Measurements from ENCODE around the gene PABPC1L. TPM values are rescaled to one million over a fixed set of nuclear protein-coding genes. Genes with fewer than 3 reads are reported as not detected.
A peak's percentile ranks its signal among the peaks of the same experiment; 100 is the strongest.

The PABPC1L gene
- total RNA-seq, 1 donor from 2014 or later: 106 TPM

DNA sequence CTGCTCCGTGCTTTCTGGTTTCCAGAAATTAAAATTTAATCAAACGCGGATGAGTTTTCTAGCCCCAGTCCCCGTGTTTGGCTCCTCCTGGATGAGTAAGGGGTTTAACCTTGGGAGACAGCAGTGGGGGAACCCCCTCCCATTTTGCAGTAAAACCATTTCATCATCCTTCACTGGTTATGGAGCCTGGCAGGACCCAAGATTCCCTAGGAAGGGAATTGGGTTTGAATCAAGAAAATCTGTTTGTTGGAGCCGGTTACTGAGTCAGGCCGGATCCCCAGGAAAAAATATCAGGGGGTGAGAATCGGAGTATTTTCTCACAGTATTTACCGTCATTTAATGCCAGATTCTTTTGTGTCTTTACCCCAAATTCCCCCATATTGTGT is 23.6 kb upstream of the PABPC1L start:
- intact Hi-C loops (cut with micrococcal nuclease): loop anchor here (1.0 to 10.0 kb wide), 8 partner anchors 10 to 1479 kb away; partner anchors contain the start of genes DNTTIP1, SERINC3, STK4 and SYS1
- no peaks in the 10 kb centered on the region for H3K9me3 Mint-ChIP-seq
- peaks cover 20% of the 10 kb centered on the region for H3K36me3 Mint-ChIP-seq (ENCODE audit: low read depth)
- H3K27me3 Mint-ChIP-seq (ENCODE audit: insufficient read depth): no peaks in the 10 kb centered on the region
- no peak for DNase-seq (ENCODE audit: low spot score)
- peak overlapping the region; percentile 95 for H3K4me3 Mint-ChIP-seq
- H3K4me1 Mint-ChIP-seq (ENCODE audit: low read depth): peaks cover 54% of the 10 kb centered on the region
- peak overlapping the region; percentile 91 for H3K27ac Mint-ChIP-seq

DNA sequence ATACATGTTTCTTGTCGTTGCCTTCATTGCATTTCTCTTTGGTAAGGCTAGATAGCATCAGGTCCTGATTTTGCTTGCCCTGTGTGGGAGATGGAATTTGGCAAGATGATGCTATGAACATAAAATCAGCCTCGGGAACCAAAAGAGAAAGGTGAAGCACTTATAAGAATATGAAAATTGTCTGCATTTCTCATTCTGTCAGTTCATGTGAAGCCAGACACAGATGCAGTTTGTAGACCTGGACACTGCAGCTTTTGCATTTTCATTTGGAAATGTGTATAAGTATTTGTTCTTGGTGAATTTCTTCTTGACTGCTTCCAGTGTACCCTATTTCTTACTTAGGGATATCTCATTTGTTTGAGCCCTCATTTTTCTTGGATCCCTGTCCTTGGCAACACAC is 23.0 kb upstream of the PABPC1L start:
- Mint-ChIP-seq H3K4me1 (ENCODE audit: low read depth) (peaks cover 58% of the 10 kb centered on the region), H3K27me3 (ENCODE audit: insufficient read depth) (no peaks in the 10 kb centered on the region), H3K36me3 (ENCODE audit: low read depth) (peaks cover 21% of the 10 kb centered on the region), H3K4me3 (peak overlapping the region; percentile 95), H3K27ac (peak overlapping the region; percentile 91), H3K9me3 (no peaks in the 10 kb centered on the region)
- DNase-seq (ENCODE audit: low spot score): no peak
- intact Hi-C loops (cut with micrococcal nuclease): loop anchor here (1.0 to 10.0 kb wide), 8 partner anchors 9 to 1478 kb away; partner anchors contain the start of genes DNTTIP1, SERINC3, STK4 and SYS1

DNA sequence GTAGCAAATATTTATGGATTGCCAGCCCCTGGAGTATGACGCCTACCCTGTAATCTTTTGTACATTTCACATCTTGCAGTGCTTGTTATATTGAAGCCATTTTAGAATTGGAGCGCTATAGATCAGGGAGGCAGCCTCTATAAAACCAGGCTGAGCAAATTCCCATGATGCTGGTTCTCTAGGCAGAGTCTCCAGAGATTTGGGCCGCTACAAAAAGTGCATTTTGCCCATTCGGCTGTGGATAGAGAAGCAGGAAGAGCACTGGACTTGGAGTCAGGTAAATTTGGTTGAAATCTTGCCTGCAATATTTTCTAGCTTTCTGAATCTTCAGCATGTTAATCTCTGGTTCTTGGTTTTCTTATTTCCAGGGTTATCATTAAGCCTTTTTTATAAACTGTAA is 22.4 kb upstream of the PABPC1L start:
- Mint-ChIP-seq H3K9me3 (no peaks in the 10 kb centered on the region), H3K27ac (peak overlapping the region; percentile 34), H3K36me3 (ENCODE audit: low read depth) (peaks cover 26% of the 10 kb centered on the region), H3K4me1 (ENCODE audit: low read depth) (peaks cover 65% of the 10 kb centered on the region), H3K4me3 (peak overlapping the region; percentile 95), H3K27me3 (ENCODE audit: insufficient read depth) (no peaks in the 10 kb centered on the region)
- intact Hi-C loops (cut with micrococcal nuclease): loop anchor here (2.0 to 10.0 kb wide), 6 partner anchors 79 to 1477 kb away; partner anchors contain the start of genes DNTTIP1, SERINC3, STK4 and SYS1
- no peak for DNase-seq (ENCODE audit: low spot score)

DNA sequence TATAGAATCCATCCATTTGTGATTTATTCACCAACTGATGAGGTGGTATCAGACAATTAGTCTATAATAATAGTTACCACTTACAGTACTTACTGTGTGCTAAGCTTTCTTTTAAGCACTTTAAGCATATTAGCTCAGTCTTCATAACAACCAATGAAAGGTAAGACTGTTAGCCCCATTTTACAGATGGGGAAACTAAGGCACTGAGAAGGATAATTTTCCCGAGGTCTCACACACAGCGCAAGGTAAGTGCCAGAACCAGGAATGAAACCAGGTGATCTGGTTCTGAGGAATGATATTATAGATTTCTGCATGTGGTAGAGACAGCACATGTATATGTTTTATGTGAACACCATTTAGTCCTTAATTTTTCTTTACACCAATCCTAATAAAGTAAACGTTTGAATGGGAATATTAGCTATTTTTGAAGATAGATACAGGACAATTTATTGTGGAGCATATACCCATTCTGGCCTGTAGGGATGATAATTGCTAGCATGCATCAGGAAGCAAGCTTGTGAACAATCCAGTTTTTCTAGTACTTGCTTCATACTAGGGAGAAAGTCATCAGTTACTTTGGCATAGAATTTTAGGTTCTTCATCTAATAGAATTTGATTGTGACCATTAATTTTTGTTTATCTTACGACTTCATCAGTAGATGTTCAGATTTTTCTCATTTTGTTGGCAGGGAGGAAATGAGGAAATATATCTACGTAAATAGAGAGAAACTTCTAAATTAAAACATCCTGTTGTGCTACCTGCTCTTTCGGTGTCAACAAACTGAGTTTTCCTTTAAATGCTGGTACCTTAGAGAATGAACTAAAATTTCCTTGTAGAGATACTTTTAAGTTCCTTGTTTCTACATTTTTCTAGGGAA is 21.4 kb upstream of the PABPC1L start:
- H3K36me3 Mint-ChIP-seq (ENCODE audit: low read depth): peaks cover 26% of the 10 kb centered on the region
- no peaks in the 10 kb centered on the region for H3K9me3 Mint-ChIP-seq
- no peaks in the 10 kb centered on the region for H3K27me3 Mint-ChIP-seq (ENCODE audit: insufficient read depth)
- DNase-seq (ENCODE audit: low spot score): no peak
- peak overlapping the region; percentile 95 for H3K4me3 Mint-ChIP-seq
- peak overlapping the region; percentile 13 for H3K27ac Mint-ChIP-seq
- peaks cover 69% of the 10 kb centered on the region for H3K4me1 Mint-ChIP-seq (ENCODE audit: low read depth)
- intact Hi-C loops (cut with micrococcal nuclease): loop anchor here (5.0 to 10.0 kb wide), 5 partner anchors 366 to 1476 kb away; partner anchors contain the start of genes DNTTIP1, SERINC3, SYS1 and WFDC3

DNA sequence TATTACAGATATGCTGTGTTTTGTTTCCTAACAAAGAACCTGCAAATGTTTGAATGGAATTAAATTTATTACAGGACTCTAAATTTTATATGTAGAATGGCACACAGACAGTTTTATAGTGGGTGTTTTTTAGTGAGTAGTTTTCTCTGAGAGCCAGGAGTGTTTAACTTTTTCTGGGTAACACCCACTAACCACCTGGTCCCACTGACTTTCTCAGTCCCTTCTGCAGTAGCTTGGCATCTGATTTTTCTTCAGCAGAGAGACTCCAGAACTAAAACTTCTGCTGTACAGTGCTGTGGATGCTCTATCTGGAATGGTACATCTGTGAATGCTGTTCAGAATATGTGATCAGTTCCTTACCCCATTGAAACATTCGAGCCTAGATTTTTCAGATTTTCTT is 18.0 kb upstream of the PABPC1L start:
- Mint-ChIP-seq H3K36me3 (ENCODE audit: low read depth) (peaks cover 33% of the 10 kb centered on the region), H3K27me3 (ENCODE audit: insufficient read depth) (no peaks in the 10 kb centered on the region), H3K4me3 (no peak overlapping the region)

DNA sequence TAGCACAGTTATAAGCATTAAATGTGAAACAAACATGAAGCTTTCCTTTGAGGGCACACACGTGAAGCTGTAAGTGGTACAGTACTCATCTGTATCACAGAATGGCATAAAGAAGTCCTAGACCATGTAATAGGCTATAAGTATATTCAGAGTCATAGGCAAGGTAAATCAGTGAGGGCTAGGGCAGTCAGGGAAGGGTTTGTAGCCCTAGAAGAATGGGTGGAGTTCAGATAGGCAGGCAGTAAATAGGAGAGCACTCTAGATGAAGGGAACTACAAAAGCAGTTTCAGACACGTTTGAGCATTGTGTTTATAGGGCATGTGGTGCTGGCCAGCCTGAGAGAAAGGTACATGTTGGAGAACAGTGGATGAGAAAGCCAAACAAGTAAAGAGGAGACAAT is 14.9 kb upstream of the PABPC1L start:
- Mint-ChIP-seq H3K27ac (no peak overlapping the region), H3K4me1 (ENCODE audit: low read depth) (peaks cover 70% of the 10 kb centered on the region), H3K27me3 (ENCODE audit: insufficient read depth) (no peaks in the 10 kb centered on the region), H3K4me3 (no peak overlapping the region), H3K9me3 (no peaks in the 10 kb centered on the region), H3K36me3 (ENCODE audit: low read depth) (peaks cover 33% of the 10 kb centered on the region)
- no peak for DNase-seq (ENCODE audit: low spot score)
- intact Hi-C loops (cut with micrococcal nuclease): no loop called here

More for the DNA sequence above, 18.0 kb upstream of the PABPC1L start:
- Mint-ChIP-seq H3K27ac (peak overlapping the region; percentile 21), H3K9me3 (no peaks in the 10 kb centered on the region), H3K4me1 (ENCODE audit: low read depth) (peaks cover 80% of the 10 kb centered on the region)
- intact Hi-C loops (cut with micrococcal nuclease): no loop called here
- no peak for DNase-seq (ENCODE audit: low spot score)

DNA sequence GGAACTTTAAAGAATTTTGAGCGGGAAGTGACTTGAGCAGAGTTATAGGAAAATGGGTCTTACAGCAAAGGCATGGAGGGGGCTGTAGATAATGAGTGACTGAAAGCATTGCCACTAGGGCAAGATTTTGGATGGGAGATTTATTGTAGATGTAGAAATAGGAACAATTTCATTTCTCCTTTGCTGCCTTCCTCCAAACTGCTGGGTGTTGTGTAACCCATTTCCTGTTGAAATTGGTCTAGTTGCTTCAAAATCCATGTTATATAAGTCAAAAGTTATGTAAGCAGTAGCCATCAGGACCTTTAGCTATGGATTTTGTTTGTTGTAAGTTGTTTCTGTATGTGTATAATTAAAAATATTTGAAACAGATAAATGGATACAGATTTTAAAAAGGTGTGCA is 13.3 kb upstream of the PABPC1L start:
- Mint-ChIP-seq H3K27me3 (ENCODE audit: insufficient read depth) (no peaks in the 10 kb centered on the region), H3K27ac (peak overlapping the region; percentile 3), H3K4me3 (peak overlapping the region; percentile 2), H3K36me3 (ENCODE audit: low read depth) (peaks cover 45% of the 10 kb centered on the region), H3K4me1 (ENCODE audit: low read depth) (peaks cover 80% of the 10 kb centered on the region), H3K9me3 (no peaks in the 10 kb centered on the region)
- intact Hi-C loops (cut with micrococcal nuclease): loop anchor here (1.0 kb wide), 1 partner anchor 10 kb away; no protein-coding TSS in a partner anchor
- no peak for DNase-seq (ENCODE audit: low spot score)

DNA sequence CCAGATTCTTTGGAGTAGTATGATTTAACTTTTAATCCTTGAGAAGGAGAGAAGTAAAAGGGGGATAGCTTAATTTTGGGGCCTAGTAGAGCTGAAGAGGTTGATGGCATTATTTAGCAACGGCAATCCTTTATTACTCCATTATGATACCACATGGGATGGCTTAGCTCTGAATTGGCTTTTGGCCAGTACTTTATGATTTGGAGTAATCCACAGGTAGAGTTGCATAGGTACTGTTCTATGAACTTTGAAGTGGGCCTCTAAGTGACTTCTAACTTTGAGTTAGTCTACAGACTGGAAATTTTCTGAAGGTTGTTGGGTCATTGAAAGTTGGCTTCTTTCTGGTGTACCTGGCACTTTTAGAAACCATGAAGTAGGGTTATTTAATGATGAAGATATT is 12.7 kb upstream of the PABPC1L start:
- intact Hi-C loops (cut with micrococcal nuclease): no loop called here

DNA sequence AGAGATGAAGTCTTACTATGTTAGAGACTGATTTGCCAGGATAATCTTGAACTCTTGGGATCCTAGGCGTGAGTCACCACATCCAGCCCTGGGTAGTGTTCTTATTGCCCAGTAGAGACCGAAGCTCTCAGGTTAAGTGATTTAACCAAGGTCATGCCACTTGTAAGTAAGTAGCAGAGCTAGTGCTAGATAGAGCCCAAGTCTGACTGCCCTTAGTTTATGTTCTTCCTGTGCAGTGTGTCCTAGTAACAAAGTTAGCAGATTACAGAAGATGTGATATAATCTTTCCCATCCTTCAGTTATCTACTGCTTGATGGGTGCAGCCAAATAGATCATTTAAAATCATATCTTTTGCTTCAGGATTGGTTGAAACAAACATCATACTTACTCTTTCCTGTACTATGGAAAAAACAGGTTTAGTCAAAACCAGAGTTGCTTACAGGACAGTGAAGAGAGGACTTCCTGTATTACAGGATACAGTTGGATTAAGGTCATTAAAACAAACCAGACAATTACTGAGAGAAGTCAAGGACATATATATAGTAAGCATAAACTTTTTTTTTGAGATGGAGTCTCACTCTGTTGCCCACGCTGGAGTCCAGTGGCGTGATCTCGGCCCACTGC is 9.5 kb upstream of the PABPC1L start:
- DNase-seq (ENCODE audit: low spot score): no peak
- Mint-ChIP-seq H3K27me3 (ENCODE audit: insufficient read depth) (no peaks in the 10 kb centered on the region), H3K9me3 (no peaks in the 10 kb centered on the region), H3K36me3 (ENCODE audit: low read depth) (peaks cover 53% of the 10 kb centered on the region), H3K4me1 (ENCODE audit: low read depth) (peaks cover 56% of the 10 kb centered on the region), H3K4me3 (peak overlapping the region; percentile 41), H3K27ac (peak overlapping the region; percentile 90)
- intact Hi-C loops (cut with micrococcal nuclease): loop anchor here (1.0 to 10.0 kb wide), 2 partner anchors 9 to 394 kb away; no protein-coding TSS in a partner anchor

More for the DNA sequence above, 12.7 kb upstream of the PABPC1L start:
- no peak for DNase-seq (ENCODE audit: low spot score)
- no peak overlapping the region for H3K27ac Mint-ChIP-seq
- H3K9me3 Mint-ChIP-seq: no peaks in the 10 kb centered on the region
- peaks cover 41% of the 10 kb centered on the region for H3K36me3 Mint-ChIP-seq (ENCODE audit: low read depth)
- no peaks in the 10 kb centered on the region for H3K27me3 Mint-ChIP-seq (ENCODE audit: insufficient read depth)
- H3K4me1 Mint-ChIP-seq (ENCODE audit: low read depth): peaks cover 75% of the 10 kb centered on the region
- no peak overlapping the region for H3K4me3 Mint-ChIP-seq

DNA sequence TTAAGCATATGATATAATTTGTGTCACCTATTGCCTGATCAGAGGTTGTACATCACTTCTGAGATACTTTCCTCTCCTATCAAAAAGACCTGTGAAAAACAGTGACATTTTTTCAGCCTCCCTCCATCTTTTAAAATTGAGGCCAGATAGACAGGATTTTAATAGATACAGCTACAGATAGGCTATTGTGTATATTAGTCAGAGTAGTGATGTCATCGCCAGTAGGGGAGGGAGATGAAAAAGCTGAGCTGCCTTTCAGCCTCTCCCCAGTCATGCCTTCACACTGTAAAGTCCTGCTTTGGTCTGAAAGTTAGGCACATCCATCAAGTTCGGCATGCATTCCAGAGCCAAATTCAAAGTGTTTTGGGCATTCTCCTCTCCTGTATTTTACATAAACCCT is 7.9 kb upstream of the PABPC1L start:
- H3K27ac Mint-ChIP-seq: no peak overlapping the region
- no peak for DNase-seq (ENCODE audit: low spot score)
- peaks cover 39% of the 10 kb centered on the region for H3K4me1 Mint-ChIP-seq (ENCODE audit: low read depth)
- intact Hi-C loops (cut with micrococcal nuclease): loop anchor here (10.0 kb wide), 1 partner anchor 393 kb away; no protein-coding TSS in a partner anchor
- no peak overlapping the region for H3K4me3 Mint-ChIP-seq
- H3K27me3 Mint-ChIP-seq (ENCODE audit: insufficient read depth): no peaks in the 10 kb centered on the region
- H3K36me3 Mint-ChIP-seq (ENCODE audit: low read depth): peaks cover 54% of the 10 kb centered on the region
- no peaks in the 10 kb centered on the region for H3K9me3 Mint-ChIP-seq

DNA sequence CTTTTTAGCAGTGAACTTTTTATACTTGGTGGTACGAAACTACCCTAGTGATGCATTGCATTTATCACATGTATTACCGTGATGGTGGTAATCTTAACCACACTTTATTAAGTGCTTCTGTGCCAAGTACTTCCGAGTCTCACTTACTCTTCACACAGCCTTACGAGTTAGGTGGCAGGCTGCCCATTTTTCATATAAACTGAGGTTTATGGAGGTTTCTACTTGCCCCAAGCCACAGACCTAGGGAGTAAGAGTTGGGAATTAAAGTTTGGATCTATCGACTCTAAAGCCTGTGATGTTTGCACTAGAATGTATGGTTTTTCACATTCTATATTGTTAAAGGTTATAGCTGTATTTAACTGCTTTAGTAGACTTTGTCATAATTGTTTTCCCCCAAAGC is 5.5 kb upstream of the PABPC1L start:
- no peaks in the 10 kb centered on the region for H3K9me3 Mint-ChIP-seq
- H3K27me3 Mint-ChIP-seq (ENCODE audit: insufficient read depth): no peaks in the 10 kb centered on the region
- H3K4me3 Mint-ChIP-seq: no peak overlapping the region
- H3K4me1 Mint-ChIP-seq (ENCODE audit: low read depth): peaks cover 33% of the 10 kb centered on the region
- no peak overlapping the region for H3K27ac Mint-ChIP-seq
- intact Hi-C loops (cut with micrococcal nuclease): loop anchor here (10.0 kb wide), 1 partner anchor 390 kb away; no protein-coding TSS in a partner anchor
- no peak for DNase-seq (ENCODE audit: low spot score)
- peaks cover 50% of the 10 kb centered on the region for H3K36me3 Mint-ChIP-seq (ENCODE audit: low read depth)

DNA sequence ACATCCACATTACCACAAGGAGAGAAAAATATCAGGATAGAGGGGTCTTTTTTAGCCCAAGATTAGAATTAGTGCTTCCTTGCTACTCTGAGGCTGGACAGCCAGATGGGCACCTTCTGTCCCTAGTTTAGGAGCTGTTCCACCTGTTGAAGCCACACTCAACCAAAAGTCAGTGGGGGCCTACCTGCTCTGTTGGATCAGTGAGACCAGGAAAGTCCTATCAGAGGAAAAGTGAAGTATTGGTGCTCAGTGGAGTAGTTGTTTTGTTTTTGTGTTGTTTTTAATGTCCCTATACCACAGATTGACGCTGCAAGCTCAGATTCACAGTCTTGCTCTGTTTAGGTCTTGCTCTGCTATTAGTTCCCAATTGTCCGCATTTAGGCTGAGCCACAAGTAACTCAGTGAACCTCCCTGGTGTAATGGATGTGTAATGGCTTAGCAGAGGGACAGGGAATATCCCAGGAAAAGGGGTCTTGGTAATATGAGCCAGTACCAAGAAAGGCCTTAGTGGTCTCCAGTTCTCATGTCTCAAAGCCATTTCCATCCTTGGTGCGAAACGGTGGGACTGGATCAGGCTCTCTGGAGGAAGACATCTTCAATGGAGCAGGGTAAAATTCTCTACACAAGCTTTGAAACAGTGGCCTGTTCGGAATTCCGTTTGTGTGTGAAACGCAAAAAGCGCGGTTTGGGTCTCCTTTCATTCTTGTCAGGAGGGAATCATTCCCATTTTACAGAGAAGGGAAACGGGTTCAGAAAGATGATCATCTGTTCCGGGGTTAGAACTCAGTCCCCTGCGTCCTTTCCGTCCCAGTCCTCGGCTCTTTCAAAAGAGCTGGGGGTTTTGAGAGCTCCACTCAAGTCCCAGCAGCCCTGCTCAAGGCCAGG is 631 bp upstream of the PABPC1L start:
- Mint-ChIP-seq H3K4me1 (ENCODE audit: low read depth) (peaks cover 24% of the 10 kb centered on the region), H3K27me3 (ENCODE audit: insufficient read depth) (no peaks in the 10 kb centered on the region), H3K4me3 (peak overlapping the region; percentile 87), H3K36me3 (ENCODE audit: low read depth) (peaks cover 33% of the 10 kb centered on the region), H3K9me3 (no peaks in the 10 kb centered on the region), H3K27ac (peak overlapping the region; percentile 52)
- DNase-seq (ENCODE audit: low spot score): no peak
- intact Hi-C loops (cut with micrococcal nuclease): loop anchor here (1.0 to 10.0 kb wide), 2 partner anchors 9 to 386 kb away; no protein-coding TSS in a partner anchor

Measured in activated T-helper 1 cell treated with anti-CD3 and anti-CD28 coated beads, Interleukin-12 subunit alpha, Interleukin-12 subunit beta, Interleukin-2, Interleukin-4 antibody, amounts not matched to agents 30 ng/mL and 10 ng/mL and 1 ng/mL, durations not matched to agents 14 hours and 24 hours and 36 hours (primary cell).